ENCODE results near the gene RAD51B. TPM values are rescaled to one million over a fixed set of nuclear protein-coding genes. Genes with fewer than 3 reads are reported as not detected.

Gene RAD51B
- total RNA-seq, 1 experiment from 2014 or later: 23.3 TPM

DNA sequence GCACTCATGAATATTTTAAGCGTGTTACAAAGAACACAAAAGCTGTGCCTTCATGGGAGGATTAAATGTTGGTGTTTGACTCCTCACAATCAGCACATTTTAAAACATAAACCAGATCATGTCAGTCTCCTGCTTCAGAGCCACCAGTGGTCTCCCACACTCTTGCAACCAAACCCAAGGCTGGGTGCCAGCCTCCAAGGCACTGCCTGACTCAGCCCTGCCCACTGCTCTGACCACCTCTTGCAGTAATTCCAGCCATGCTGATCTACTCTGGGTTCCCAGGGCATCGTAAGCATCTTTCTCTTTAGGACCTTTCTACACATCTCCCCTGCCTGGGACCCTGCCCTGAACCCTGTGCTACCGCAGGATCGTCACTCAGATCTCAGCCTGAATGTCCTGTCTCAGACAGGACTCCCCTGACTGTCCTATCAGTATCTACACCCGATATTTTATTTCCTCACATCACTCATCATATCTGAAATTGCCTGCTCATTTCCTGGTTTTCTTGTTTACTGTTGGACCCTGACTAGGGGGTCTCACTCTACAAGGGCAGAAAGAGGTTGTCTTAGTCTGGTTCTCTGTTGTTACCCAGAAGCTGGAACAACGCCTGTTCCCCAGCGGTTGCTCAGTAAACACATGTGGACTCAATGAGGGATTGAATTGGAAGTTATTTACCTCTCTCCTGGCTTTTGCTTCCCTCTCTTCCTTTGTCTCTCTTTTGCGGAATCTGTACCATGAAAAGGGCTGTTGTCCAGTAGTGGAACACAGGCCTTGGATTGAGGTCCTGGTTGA is 449.8 kb downstream of the RAD51B start:
- Histone ChIP-seq H3K36me3 (ENCODE audit: insufficient read depth, low read length, poor library complexity, severe bottlenecking) (no peaks in the 10 kb centered on the region), H3K27me3 (replicated peaks; ENCODE audit: insufficient read depth, low read depth, low read length, poor library complexity) (no peaks in the 10 kb centered on the region), H3K4me1 (ENCODE audit: insufficient read depth, low read length, poor library complexity, severe bottlenecking) (peaks cover 9% of the 10 kb centered on the region), H3K9me3 (ENCODE audit: low read depth, low read length, poor library complexity, severe bottlenecking) (no peaks in the 10 kb centered on the region), H3K4me3 (ENCODE audit: low read depth, low read length, poor library complexity, severe bottlenecking) (no peak overlapping the region), H3K27ac (ENCODE audit: low read depth, low read length, poor library complexity, severe bottlenecking) (no peak overlapping the region)
- no TSS peak for BruUV-seq (replicated peaks)
- DNase-seq (ENCODE audit: low spot score): no peak
- no peak for TF ChIP-seq EZH2 (IDR thresholded peaks at IDR 0.05; ENCODE audit: borderline replicate concordance, low read depth, low read length, poor library complexity, severe bottlenecking)
- TF ChIP-seq, protein P1, sequence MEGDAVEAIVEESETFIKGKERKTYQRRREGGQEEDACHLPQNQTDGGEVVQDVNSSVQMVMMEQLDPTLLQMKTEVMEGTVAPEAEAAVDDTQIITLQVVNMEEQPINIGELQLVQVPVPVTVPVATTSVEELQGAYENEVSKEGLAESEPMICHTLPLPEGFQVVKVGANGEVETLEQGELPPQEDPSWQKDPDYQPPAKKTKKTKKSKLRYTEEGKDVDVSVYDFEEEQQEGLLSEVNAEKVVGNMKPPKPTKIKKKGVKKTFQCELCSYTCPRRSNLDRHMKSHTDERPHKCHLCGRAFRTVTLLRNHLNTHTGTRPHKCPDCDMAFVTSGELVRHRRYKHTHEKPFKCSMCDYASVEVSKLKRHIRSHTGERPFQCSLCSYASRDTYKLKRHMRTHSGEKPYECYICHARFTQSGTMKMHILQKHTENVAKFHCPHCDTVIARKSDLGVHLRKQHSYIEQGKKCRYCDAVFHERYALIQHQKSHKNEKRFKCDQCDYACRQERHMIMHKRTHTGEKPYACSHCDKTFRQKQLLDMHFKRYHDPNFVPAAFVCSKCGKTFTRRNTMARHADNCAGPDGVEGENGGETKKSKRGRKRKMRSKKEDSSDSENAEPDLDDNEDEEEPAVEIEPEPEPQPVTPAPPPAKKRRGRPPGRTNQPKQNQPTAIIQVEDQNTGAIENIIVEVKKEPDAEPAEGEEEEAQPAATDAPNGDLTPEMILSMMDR (conservative IDR thresholded peaks at IDR 0.05; ENCODE audit: low read depth, low read length): no peak
- POLR2A ChIA-PET (ENCODE audit: low non-redundant PET): no interaction called here
- intact Hi-C loops (cut with micrococcal nuclease; ENCODE audit: unreplicated experiment): no loop called here
- CTCF ChIA-PET: no interaction called here

DNA sequence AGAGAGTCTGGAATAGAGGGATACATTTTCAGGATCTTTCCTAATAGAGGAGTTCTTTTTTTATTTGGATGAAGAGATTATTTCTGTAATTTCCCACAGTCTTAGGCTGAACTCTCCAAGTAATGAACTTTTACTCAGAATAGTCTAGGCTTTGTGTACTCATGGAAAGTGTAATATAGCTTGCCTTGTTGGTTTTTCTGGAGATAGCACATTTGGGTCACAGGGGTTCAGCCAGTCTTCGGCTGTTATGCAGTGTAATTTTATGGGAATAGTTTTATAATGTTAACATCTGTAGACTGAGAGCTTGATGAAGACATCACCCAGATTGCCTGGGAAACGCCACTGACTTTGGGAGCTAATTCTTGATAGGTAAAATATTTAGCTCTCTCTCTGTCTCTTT is 450.8 kb downstream of the RAD51B start:
- CTCF ChIA-PET: no interaction called here
- TF ChIP-seq, protein P1 (conservative IDR thresholded peaks at IDR 0.05; ENCODE audit: low read depth, low read length): no peak
- TF ChIP-seq EZH2 (IDR thresholded peaks at IDR 0.05; ENCODE audit: borderline replicate concordance, low read depth, low read length, poor library complexity, severe bottlenecking): no peak
- Histone ChIP-seq H3K27ac (ENCODE audit: low read depth, low read length, poor library complexity, severe bottlenecking) (no peak overlapping the region), H3K4me1 (ENCODE audit: insufficient read depth, low read length, poor library complexity, severe bottlenecking) (peaks cover 8% of the 10 kb centered on the region), H3K9me3 (ENCODE audit: low read depth, low read length, poor library complexity, severe bottlenecking) (no peaks in the 10 kb centered on the region), H3K4me3 (ENCODE audit: low read depth, low read length, poor library complexity, severe bottlenecking) (no peak overlapping the region), H3K36me3 (ENCODE audit: insufficient read depth, low read length, poor library complexity, severe bottlenecking) (no peaks in the 10 kb centered on the region), H3K27me3 (replicated peaks; ENCODE audit: insufficient read depth, low read depth, low read length, poor library complexity) (no peaks in the 10 kb centered on the region)
- no peak for DNase-seq (ENCODE audit: low spot score)
- intact Hi-C loops (cut with micrococcal nuclease; ENCODE audit: unreplicated experiment): no loop called here
- no TSS peak for BruUV-seq (replicated peaks)
- POLR2A ChIA-PET (ENCODE audit: low non-redundant PET): no interaction called here

DNA sequence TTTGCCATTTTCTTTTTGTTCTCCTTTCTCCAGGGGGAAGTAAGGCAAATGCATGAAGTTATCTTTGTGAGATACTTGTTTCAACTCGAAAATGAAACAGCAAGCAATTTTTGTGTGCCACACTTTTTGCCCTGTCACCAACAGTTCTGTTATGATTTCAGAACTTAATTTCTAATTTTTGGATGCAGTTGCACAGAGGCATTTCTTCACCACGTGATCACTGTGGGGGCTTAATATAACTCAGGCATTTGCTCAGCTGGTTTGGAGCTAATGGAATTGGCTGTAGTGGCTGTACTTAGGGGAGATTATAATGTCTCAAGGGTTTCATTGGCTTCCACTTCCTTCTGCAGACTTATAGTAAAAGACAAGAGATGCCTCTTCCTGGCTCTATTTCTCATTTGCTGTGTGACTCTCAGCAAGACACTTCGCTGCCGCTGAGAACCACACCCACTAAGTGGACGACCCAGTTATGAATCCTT is 452.4 kb downstream of the RAD51B start:
- Histone ChIP-seq H3K27ac (ENCODE audit: low read depth, low read length, poor library complexity, severe bottlenecking) (no peak overlapping the region), H3K4me1 (ENCODE audit: insufficient read depth, low read length, poor library complexity, severe bottlenecking) (peaks cover 8% of the 10 kb centered on the region), H3K36me3 (ENCODE audit: insufficient read depth, low read length, poor library complexity, severe bottlenecking) (no peaks in the 10 kb centered on the region), H3K27me3 (replicated peaks; ENCODE audit: insufficient read depth, low read depth, low read length, poor library complexity) (no peaks in the 10 kb centered on the region), H3K9me3 (ENCODE audit: low read depth, low read length, poor library complexity, severe bottlenecking) (no peaks in the 10 kb centered on the region), H3K4me3 (ENCODE audit: low read depth, low read length, poor library complexity, severe bottlenecking) (no peak overlapping the region)
- ChIA-PET CTCF (no interaction called here), POLR2A (ENCODE audit: low non-redundant PET) (no interaction called here)
- DNase-seq (ENCODE audit: low spot score): no peak
- TF ChIP-seq, protein P1 (conservative IDR thresholded peaks at IDR 0.05; ENCODE audit: low read depth, low read length): no peak
- no peak for TF ChIP-seq EZH2 (IDR thresholded peaks at IDR 0.05; ENCODE audit: borderline replicate concordance, low read depth, low read length, poor library complexity, severe bottlenecking)
- BruUV-seq (replicated peaks): no TSS peak
- intact Hi-C loops (cut with micrococcal nuclease; ENCODE audit: unreplicated experiment): no loop called here

All from A673 (cell line).